HG02642 (cell line): ENCODE measurements around the gene ABLIM1.

Source experiments
- ATAC-seq: cut with Tn5 transposase; IDR thresholded peaks from one replicate; pipeline ENCODE4 v1.9.1; 2021; ENCODE audit warnings: mild to moderate bottlenecking; ENCODE audit not compliant: unreplicated experiment, poor library complexity

The ABLIM1 gene

GRCh38 chr10:114401195-114401791 lies 256.8 kb downstream of the ABLIM1 start:
- ATAC-seq = no peak

GRCh38 chr10:114400091-114400490 lies 258.0 kb downstream of the ABLIM1 start:
- ATAC-seq = no peak

GRCh38 chr10:114399576-114399975 lies 258.5 kb downstream of the ABLIM1 start:
- ATAC-seq = no peak

GRCh38 chr10:114398587-114399331 lies 259.3 kb downstream of the ABLIM1 start:
- no peak for ATAC-seq

GRCh38 chr10:114397651-114398145 lies 260.4 kb downstream of the ABLIM1 start:
- ATAC-seq = no peak

- ATAC-seq = no peak
Measured at GRCh38 chr10:114396464-114396863, 261.6 kb downstream of the ABLIM1 start.

GRCh38 chr10:114395366-114396022 lies 262.6 kb downstream of the ABLIM1 start:
- peak; percentile 42 for ATAC-seq

- no peak for ATAC-seq
Measured at GRCh38 chr10:114394531-114394930, 263.5 kb downstream of the ABLIM1 start.

- ATAC-seq = no peak
Measured at GRCh38 chr10:114393886-114394285, 264.2 kb downstream of the ABLIM1 start.

GRCh38 chr10:114393482-114393881 lies 264.6 kb downstream of the ABLIM1 start:
- no peak for ATAC-seq

GRCh38 chr10:114392112-114392835 lies 265.8 kb downstream of the ABLIM1 start:
- no peak for ATAC-seq

GRCh38 chr10:114391599-114391998 lies 266.5 kb downstream of the ABLIM1 start:
- ATAC-seq = no peak

- no peak for ATAC-seq
Measured at GRCh38 chr10:114389426-114389825, 268.6 kb downstream of the ABLIM1 start.

GRCh38 chr10:114388275-114388674 lies 269.8 kb downstream of the ABLIM1 start:
- no peak for ATAC-seq

- ATAC-seq = no peak
Measured at GRCh38 chr10:114387784-114388183, 270.3 kb downstream of the ABLIM1 start.

GRCh38 chr10:114386452-114386851 lies 271.6 kb downstream of the ABLIM1 start:
- ATAC-seq = no peak

- no peak for ATAC-seq
Measured at GRCh38 chr10:114385557-114385956, 272.5 kb downstream of the ABLIM1 start.

GRCh38 chr10:114384601-114385000 lies 273.5 kb downstream of the ABLIM1 start:
- ATAC-seq = no peak

- no peak for ATAC-seq
Measured at GRCh38 chr10:114384181-114384580, 273.9 kb downstream of the ABLIM1 start.
